CD14-positive monocyte (primary cell): ENCODE data around the gene TMEM184A. TPM values are rescaled to one million over a fixed set of nuclear protein-coding genes. Genes with fewer than 3 reads are reported as not detected.

ENCODE experiments used
- DNase-seq, 3 donors: peaks; one replicate each; pipeline ENCODE4 v3.0.0-alpha.2; 2011 to 2022
- H2AFZ ChIP-seq: 2 replicates; pipeline ENCODE4 v1.6.0; 2012; ENCODE audit warnings: mild to moderate bottlenecking, low read depth, low read length, inconsistent platforms; ENCODE audit not compliant: insufficient read depth, poor library complexity, severe bottlenecking
- H3K27ac ChIP-seq, 2 donors: 1 replicate in 1 of 2; 2 replicates in 1 of 2; pipeline ENCODE4 v1.5.1; 2012 to 2013; ENCODE audit warnings: low read length in 2 of 2, control low read depth in 1 of 2, inconsistent platforms in 1 of 2, low read depth in 1 of 2, mild to moderate bottlenecking in 1 of 2
- H3K27me3 ChIP-seq, 2 donors: one replicate each; pipeline versions ENCODE4 v1.6.0 to v1.6.1; 2011 to 2013; ENCODE audit warnings: low read length in 2 of 2; ENCODE audit not compliant: control insufficient read depth in 2 of 2, insufficient read depth in 2 of 2
- H3K36me3 ChIP-seq, 2 donors: replicated peaks in 1 of 2; 1 replicate in 1 of 2; 2 replicates in 1 of 2; pipeline versions ENCODE4 v1.5.1 to v1.6.1; 2012 to 2013; ENCODE audit warnings: low read length in 2 of 2, control low read depth in 1 of 2, inconsistent platforms in 1 of 2, mild to moderate bottlenecking in 1 of 2; ENCODE audit not compliant: insufficient read depth in 2 of 2, control insufficient read depth in 1 of 2
- H3K4me1 ChIP-seq, 2 donors: 1 replicate in 1 of 2; 2 replicates in 1 of 2; pipeline versions ENCODE4 v1.5.1 to v1.6.1; 2012 to 2013; ENCODE audit warnings: low read length in 2 of 2, control low read depth in 1 of 2, inconsistent platforms in 1 of 2, mild to moderate bottlenecking in 1 of 2, moderate library complexity in 1 of 2; ENCODE audit not compliant: insufficient read depth in 2 of 2, control insufficient read depth in 1 of 2
- H3K4me2 ChIP-seq: replicated peaks from 2 replicates; pipeline ENCODE3; 2012; ENCODE audit warnings: low read length, moderate library complexity, mild to moderate bottlenecking; ENCODE audit not compliant: poor library complexity, severe bottlenecking; ENCODE audit errors: extremely low read depth
- H3K4me3 ChIP-seq, 3 experiments: fragments of 200-600 bp in 1 of 3; sonication (generic) in 1 of 3; replicated peaks in 1 of 3; 1 replicate in 2 of 3; 2 replicates in 1 of 3; pipeline ENCODE4 v1.5.1; 2011 to 2013; ENCODE audit warnings: low read length in 3 of 3, mild to moderate bottlenecking in 3 of 3, control low read depth in 2 of 3, low read depth in 2 of 3, inconsistent platforms in 1 of 3, moderate library complexity in 1 of 3
- H3K79me2 ChIP-seq: 2 replicates; pipeline ENCODE4 v1.6.0; 2012; ENCODE audit warnings: mild to moderate bottlenecking, control low read depth, inconsistent platforms, low read length, moderate library complexity; ENCODE audit not compliant: insufficient read depth
- H3K9ac ChIP-seq: 2 replicates; pipeline ENCODE4 v1.6.0; 2017; ENCODE audit warnings: low read length, mild to moderate bottlenecking; ENCODE audit not compliant: insufficient read depth, poor library complexity, severe bottlenecking
- H3K9me3 ChIP-seq, 2 donors: replicated peaks in 1 of 2; 1 replicate in 1 of 2; 2 replicates in 1 of 2; pipeline versions ENCODE4 v1.5.1 to v1.6.1; 2012 to 2013; ENCODE audit warnings: low read length in 2 of 2, control low read depth in 1 of 2; ENCODE audit not compliant: control insufficient read depth in 1 of 2, insufficient read depth in 1 of 2
- H4K20me1 ChIP-seq: 2 replicates; pipeline ENCODE4 v1.6.0; 2012; ENCODE audit warnings: mild to moderate bottlenecking, low read length, control low read depth, moderate library complexity; ENCODE audit not compliant: insufficient read depth
- H3K27ac Mint-ChIP-seq, 7 donors: one replicate each; pipeline ENCODE4 v1.8.0; 2020; ENCODE audit warnings: mild to moderate bottlenecking in 7 of 7, mixed read lengths in 7 of 7, moderate library complexity in 6 of 7, inconsistent platforms in 2 of 7
- H3K27me3 Mint-ChIP-seq, 3 donors: one replicate each; pipeline ENCODE4 v1.8.0; 2021 to 2022; ENCODE audit warnings: low read depth in 3 of 3, mild to moderate bottlenecking in 3 of 3, mixed read lengths in 3 of 3, moderate library complexity in 3 of 3, inconsistent platforms in 1 of 3
- H3K36me3 Mint-ChIP-seq, 2 donors: one replicate each; pipeline ENCODE4 v1.8.0; 2020; ENCODE audit warnings: mixed read lengths in 2 of 2, inconsistent platforms in 1 of 2, mild to moderate bottlenecking in 1 of 2
- H3K4me1 Mint-ChIP-seq: one replicate; pipeline ENCODE4 v1.8.0; 2020; ENCODE audit warnings: mild to moderate bottlenecking, mixed read lengths
- H3K4me3 Mint-ChIP-seq, 2 donors: one replicate each; pipeline ENCODE4 v1.8.0; 2020; ENCODE audit warnings: mild to moderate bottlenecking in 2 of 2, mixed read lengths in 2 of 2, moderate library complexity in 1 of 2
- H3K9me3 Mint-ChIP-seq, 7 donors: one replicate each; pipeline ENCODE4 v1.8.0; 2020 to 2022; ENCODE audit warnings: mixed read lengths in 7 of 7, mild to moderate bottlenecking in 6 of 7, moderate library complexity in 6 of 7, inconsistent platforms in 2 of 7
- CTCF ChIP-seq: fragments of 200-600 bp; IDR thresholded peaks from one replicate; pipeline ENCODE4 v1.8.0; 2022; ENCODE audit warnings: antibody characterized with exemption, mild to moderate bottlenecking
- WGBS: methylation state at CpG from one replicate; pipeline ENCODE4 v1.1.5; 2013; ENCODE audit warnings: missing lambda C conversion rate; ENCODE audit not compliant: insufficient coverage; 5-methylcytosine and 5-hydroxymethylcytosine counted together
- intact Hi-C, 2 donors: fragments of 100-400 bp; cut with micrococcal nuclease; formaldehyde crosslinking; loops; one replicate each; pipeline versions ENCODE4 v1.15.0 to v1.15.1; 2023
- polyA plus RNA-seq, 3 donors: library from polyadenylated mRNA; depleted of rRNA in 1 of 3; unstranded in 2 of 3; stranded (reverse) in 1 of 3; fragments of 300-500 nt in 2 of 3; fragments of >200 nt in 1 of 3; fragmentation: Illumina TruSeq in 2 of 3; gene quantifications; 1 replicate in 2 of 3; 2 replicates in 1 of 3; pipeline ENCODE4 v1.2.3, GENCODE V29; 2012 to 2021

Gene TMEM184A
- polyA plus RNA-seq, 3 donors: not detected

GRCh38 chr7:1509226-1509625 is 46.8 kb downstream of the TMEM184A start:
- DNase-seq: no peak
- peaks cover 50% of the 10 kb centered on the region for H3K4me1 Mint-ChIP-seq
- no peak for TF ChIP-seq CTCF
- H3K27me3 Mint-ChIP-seq: peaks cover 5 to 13% (median 7%) of the 10 kb centered on the region in 3 donors
- Histone ChIP-seq H3K36me3 (no peaks in the 10 kb centered on the region), H3K9me3 (no peaks in the 10 kb centered on the region), H3K27ac (no peak overlapping the region), H3K79me2 (no peaks in the 10 kb centered on the region), H3K4me2 (no peak overlapping the region), H3K4me3 (no peak overlapping the region), H3K4me1 (peaks cover 58 to 63% of the 10 kb centered on the region in 2 donors), H2AFZ (no peak overlapping the region), H4K20me1 (no peaks in the 10 kb centered on the region), H3K9ac (no peak overlapping the region), H3K27me3 (no peaks in the 10 kb centered on the region)
- peaks cover 0 to 4% (median 0%) of the 10 kb centered on the region in 7 donors for H3K9me3 Mint-ChIP-seq
- WGBS: 76% methylated on average over 13 of the region's 14 CpGs
- no peak overlapping the region for H3K27ac Mint-ChIP-seq
- no peaks in the 10 kb centered on the region for H3K36me3 Mint-ChIP-seq
- no peak overlapping the region for H3K4me3 Mint-ChIP-seq
- intact Hi-C loops: loop anchor here in 1 of 2 donors (5.0 kb wide), 1 partner anchor 33 kb away; no protein-coding TSS in a partner anchor

- Histone ChIP-seq H2AFZ (no peak overlapping the region), H3K4me1 (peaks cover 53 to 61% of the 10 kb centered on the region in 2 donors), H3K27ac (no peak overlapping the region), H3K79me2 (peaks cover 8% of the 10 kb centered on the region), H3K9me3 (no peaks in the 10 kb centered on the region), H3K4me3 (no peak overlapping the region), H3K36me3 (no peaks in the 10 kb centered on the region), H3K4me2 (no peak overlapping the region), H3K27me3 (no peaks in the 10 kb centered on the region), H4K20me1 (peaks cover 5% of the 10 kb centered on the region), H3K9ac (no peak overlapping the region)
- intact Hi-C loops: loop anchor here in 1 of 2 donors (5.0 kb wide), 1 partner anchor 34 kb away; no protein-coding TSS in a partner anchor
- Mint-ChIP-seq H3K27ac (peak overlapping the region in 1 of 7 donors; percentile 35), H3K9me3 (peaks cover 0 to 4% (median 0%) of the 10 kb centered on the region in 7 donors), H3K4me1 (peaks cover 46% of the 10 kb centered on the region), H3K4me3 (no peak overlapping the region), H3K36me3 (no peaks in the 10 kb centered on the region), H3K27me3 (peaks cover 5 to 13% (median 5%) of the 10 kb centered on the region in 3 donors)
- WGBS: 15% methylated on average over 8 of the region's 10 CpGs
- TF ChIP-seq CTCF: no peak
- DNase-seq: no peak
These were observed 47.7 kb downstream of the TMEM184A start for GRCh38 chr7:1508277-1508758.
